Measurements from ENCODE around the gene OR4D10.
A peak's percentile ranks its signal among the peaks of the same experiment; 100 is the strongest.
"Not testable (repeated sequence)": the region's sequence is repeated elsewhere in the genome, so short reads cannot be mapped to it uniquely, and the experiment has no call there.

Gene OR4D10
- 0 reads per million in 9 experiments for total RNA-seq

DNA sequence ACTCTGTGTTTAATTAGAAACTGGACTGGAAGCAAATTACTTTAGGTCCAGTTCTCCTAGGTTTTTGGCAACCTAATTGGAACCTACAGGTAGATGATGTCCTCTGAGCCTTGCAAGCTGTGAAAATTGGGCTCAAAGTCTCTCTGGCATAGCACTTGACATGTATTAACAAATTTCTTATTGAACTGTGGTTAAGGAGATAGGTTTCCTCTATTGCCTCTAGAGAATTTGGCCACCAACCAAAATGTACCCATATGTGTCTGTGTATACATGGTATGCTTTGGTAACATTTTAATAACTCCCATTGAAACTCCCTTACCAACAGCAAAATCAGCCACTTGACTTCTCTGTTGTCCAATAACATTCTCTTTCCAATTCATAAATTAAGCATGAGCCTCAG, at the start of gene OR4D10:
OR4D10 (plus strand) TSS at position 301 of the 400 bp plus-strand sequence. CDS start 4,115 bp downstream, outside the sequence.
- peaks cover 46 to 66% of the 10 kb centered on the region in 2 donors for H3K27me3 Mint-ChIP-seq

DNA sequence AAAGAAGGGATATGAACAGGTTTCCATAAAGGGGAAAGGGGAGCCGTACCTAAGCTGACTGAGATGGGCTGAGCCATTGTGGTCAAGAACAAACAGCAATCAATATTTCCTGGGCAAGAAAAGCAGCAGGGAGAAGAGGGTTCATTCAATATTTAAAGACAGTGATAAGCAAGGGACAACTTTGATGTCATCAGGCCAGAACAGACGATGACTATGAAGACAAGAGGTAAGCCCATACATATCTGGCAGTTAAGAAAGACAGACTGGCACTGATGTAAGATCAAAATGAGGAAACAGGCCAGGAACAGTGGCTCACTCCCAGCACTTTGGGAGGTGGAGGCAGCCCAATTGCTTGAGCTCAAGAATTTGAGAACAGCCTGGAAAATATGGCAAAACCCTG, 49.3 kb upstream of the OR4D10 start:
- no peak overlapping the region for H3K4me3 Mint-ChIP-seq
- ATAC-seq (replicated peaks): no peak
- no peak overlapping the region for H3K27ac Mint-ChIP-seq
- no peaks in the 10 kb centered on the region for H3K4me1 Mint-ChIP-seq (ENCODE audit: low read depth in 2 of 2)
- no peaks in the 10 kb centered on the region for H3K9me3 Mint-ChIP-seq
- no peaks in the 10 kb centered on the region for H3K36me3 Mint-ChIP-seq (ENCODE audit: insufficient read depth)
- DNase-seq: no peak
- peaks cover 28 to 38% of the 10 kb centered on the region in 2 donors for H3K27me3 Mint-ChIP-seq

More for the DNA sequence above, at the start of gene OR4D10:
- H3K9me3 Mint-ChIP-seq: no peaks in the 10 kb centered on the region
- no peak for ATAC-seq (replicated peaks)
- no peaks in the 10 kb centered on the region for H3K36me3 Mint-ChIP-seq (ENCODE audit: insufficient read depth)
- no peak for DNase-seq
- no peak within 1 kb of the TSS for H3K27ac Mint-ChIP-seq
- no peak within 1 kb of the TSS for H3K4me3 Mint-ChIP-seq
- no peaks in the 10 kb centered on the region for H3K4me1 Mint-ChIP-seq (ENCODE audit: low read depth in 2 of 2)

DNA sequence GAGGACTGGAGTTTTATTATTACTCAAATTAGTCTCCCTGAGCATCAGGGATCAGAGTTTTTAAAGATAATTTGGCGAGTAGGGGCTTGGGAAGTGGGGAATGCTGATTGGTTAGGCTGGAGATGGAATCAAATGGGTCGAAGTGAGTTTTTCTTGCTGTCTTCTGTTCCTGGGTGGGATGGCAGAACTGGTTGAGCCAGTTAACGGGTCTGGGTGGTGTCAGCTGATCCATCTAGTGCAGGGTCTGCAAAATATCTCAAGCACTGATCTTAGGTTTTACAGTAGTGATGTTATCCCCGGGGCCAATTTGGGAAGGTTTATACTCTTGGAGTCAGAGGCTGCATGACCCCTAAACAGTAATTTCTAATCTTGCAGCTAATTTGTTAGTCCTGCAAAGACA, 48.0 kb upstream of the OR4D10 start:
- Mint-ChIP-seq H3K27ac (no peak overlapping the region), H3K36me3 (ENCODE audit: insufficient read depth) (no peaks in the 10 kb centered on the region), H3K27me3 (peaks cover 35 to 38% of the 10 kb centered on the region in 2 donors), H3K4me1 (ENCODE audit: low read depth in 2 of 2) (no peaks in the 10 kb centered on the region), H3K9me3 (no peaks in the 10 kb centered on the region), H3K4me3 (no peak overlapping the region)
- ATAC-seq (replicated peaks) (no peak), DNase-seq (no peak)

DNA sequence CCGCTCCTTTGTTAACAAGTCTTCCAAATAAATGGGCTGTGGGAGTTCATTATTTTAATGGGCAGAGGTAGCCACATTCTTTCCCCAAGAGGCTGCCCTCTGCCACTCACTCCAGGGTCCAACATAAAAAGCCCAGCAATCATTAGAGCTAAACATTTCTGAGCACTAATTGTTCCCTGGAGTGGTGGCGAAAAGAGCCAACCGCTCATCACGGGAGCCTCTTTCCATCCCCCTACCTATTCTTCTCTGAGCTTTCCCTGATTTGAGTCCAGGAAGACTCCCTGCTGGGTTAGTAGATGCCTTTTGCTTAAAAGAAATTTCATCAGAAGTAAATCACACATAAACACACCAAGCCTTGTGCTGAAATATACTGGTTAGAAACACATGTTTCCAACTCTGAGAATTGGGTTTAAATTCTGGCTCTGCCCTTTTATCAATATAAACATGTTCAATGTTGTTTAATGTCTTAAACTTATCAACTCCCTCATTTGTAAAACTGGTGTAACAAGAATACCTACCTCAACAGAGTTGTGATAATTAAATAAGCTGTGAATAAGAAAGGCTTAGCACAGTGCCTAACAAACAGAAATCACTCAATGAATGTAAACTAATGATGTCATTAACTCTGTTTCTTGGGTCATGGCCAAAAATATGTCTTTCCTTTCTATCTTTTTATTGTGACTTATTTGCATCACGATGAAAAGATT, 46.6 kb upstream of the OR4D10 start, which contains the start of gene OR5A2:
OR5A2 (minus strand) TSS at position 53 of the 707 bp plus-strand sequence. CDS start 3,460 bp downstream, outside the sequence.
- Mint-ChIP-seq H3K4me1 (ENCODE audit: low read depth in 2 of 2) (no peaks in the 10 kb centered on the region), H3K4me3 (no peak within 1 kb of the TSS), H3K27me3 (peaks cover 32 to 37% of the 10 kb centered on the region in 2 donors), H3K9me3 (no peaks in the 10 kb centered on the region), H3K27ac (no peak within 1 kb of the TSS), H3K36me3 (ENCODE audit: insufficient read depth) (no peaks in the 10 kb centered on the region)
- DNase-seq: no peak
- no peak for ATAC-seq (replicated peaks)

DNA sequence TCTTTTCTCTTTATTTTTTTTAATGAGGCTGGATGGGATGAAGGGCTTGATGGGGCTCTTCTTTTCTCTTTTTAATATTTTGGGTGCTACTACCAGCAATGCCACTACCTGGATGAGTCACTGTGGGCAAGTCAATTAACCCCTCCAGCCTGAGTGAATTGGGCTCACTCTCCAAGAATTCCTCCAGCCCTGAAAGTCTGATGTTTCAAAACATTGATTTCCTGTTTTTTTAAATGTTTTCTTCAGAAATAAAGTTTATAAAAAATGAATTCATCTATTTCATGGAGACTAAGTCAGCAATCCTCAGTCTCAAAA, 46.1 kb upstream of the OR4D10 start:
- H3K4me1 Mint-ChIP-seq (ENCODE audit: low read depth in 2 of 2): no peaks in the 10 kb centered on the region
- no peak overlapping the region for H3K4me3 Mint-ChIP-seq
- DNase-seq (no peak), ATAC-seq (replicated peaks) (no peak)
- H3K36me3 Mint-ChIP-seq (ENCODE audit: insufficient read depth): no peaks in the 10 kb centered on the region
- H3K27me3 Mint-ChIP-seq: peaks cover 37% of the 10 kb centered on the region in 2 donors
- no peak overlapping the region for H3K27ac Mint-ChIP-seq
- no peaks in the 10 kb centered on the region for H3K9me3 Mint-ChIP-seq

DNA sequence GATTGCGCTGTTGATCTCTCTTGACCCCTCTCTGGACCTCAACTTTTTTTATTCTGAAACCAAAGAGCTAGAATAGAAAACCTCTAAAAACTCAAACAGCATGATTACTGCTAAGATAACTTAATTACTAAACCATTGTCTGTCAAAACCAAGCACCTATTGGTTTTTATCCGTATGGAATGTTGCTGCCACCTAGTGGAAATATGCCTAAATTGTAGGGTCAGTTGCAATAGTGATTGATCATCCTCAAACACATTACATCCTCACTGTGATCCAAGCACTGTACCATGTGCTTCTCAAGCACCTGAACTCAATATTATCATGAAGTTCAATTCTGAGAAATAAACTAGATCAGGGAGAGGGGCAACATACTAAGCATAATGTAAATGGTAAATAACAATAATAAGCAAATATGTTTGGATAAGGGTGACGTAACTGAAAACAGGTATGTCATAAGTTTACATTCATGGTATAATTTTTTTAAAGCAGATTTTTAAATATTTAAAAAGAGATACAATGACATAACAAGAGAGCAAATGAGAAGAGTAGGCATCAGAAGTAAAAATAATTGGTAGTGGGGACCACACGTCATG, 43.1 kb upstream of the OR4D10 start:
- H3K4me3 Mint-ChIP-seq: no peak overlapping the region
- no peak overlapping the region for H3K27ac Mint-ChIP-seq
- H3K36me3 Mint-ChIP-seq (ENCODE audit: insufficient read depth): no peaks in the 10 kb centered on the region
- DNase-seq: peak; percentile 34 to 40 (median 35)
- H3K27me3 Mint-ChIP-seq: peaks cover 25 to 33% of the 10 kb centered on the region in 2 donors
- H3K4me1 Mint-ChIP-seq (ENCODE audit: low read depth in 2 of 2): no peaks in the 10 kb centered on the region
- peak; percentile 64 for ATAC-seq (replicated peaks)
- H3K9me3 Mint-ChIP-seq: no peaks in the 10 kb centered on the region

DNA sequence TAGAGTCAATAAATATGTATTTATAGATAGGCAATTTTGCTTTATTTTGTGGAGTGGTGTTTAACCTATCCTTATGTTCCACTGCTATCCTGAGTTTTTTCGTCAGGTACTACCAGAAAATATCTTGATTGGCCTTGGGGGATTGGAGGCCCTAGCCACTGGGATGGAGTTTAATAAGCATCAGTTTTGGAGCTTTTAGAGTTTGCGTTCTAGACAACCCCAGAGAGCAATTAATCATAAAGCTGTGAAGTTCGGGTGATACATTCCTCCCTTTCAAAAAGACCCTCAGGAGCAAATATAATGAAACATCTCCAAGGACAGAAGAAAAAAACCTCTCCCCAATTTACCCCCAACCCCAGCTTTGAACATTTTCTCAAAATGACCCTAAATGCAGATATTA, 36.9 kb upstream of the OR4D10 start, which contains the start of gene OR5A1:
OR5A1 (plus strand) TSS at position 301 of the 400 bp plus-strand sequence. CDS start 6,700 bp downstream, outside the sequence.
- H3K9me3 Mint-ChIP-seq: no peaks in the 10 kb centered on the region
- DNase-seq (no peak), ATAC-seq (replicated peaks) (no peak)
- H3K27me3 Mint-ChIP-seq: peaks cover 28 to 38% of the 10 kb centered on the region in 2 donors
- H3K4me3 Mint-ChIP-seq: no peak within 1 kb of the TSS
- H3K27ac Mint-ChIP-seq: no peak within 1 kb of the TSS
- peaks cover 4% of the 10 kb centered on the region for H3K36me3 Mint-ChIP-seq (ENCODE audit: insufficient read depth)
- H3K4me1 Mint-ChIP-seq (ENCODE audit: low read depth in 2 of 2): no peaks in the 10 kb centered on the region

DNA sequence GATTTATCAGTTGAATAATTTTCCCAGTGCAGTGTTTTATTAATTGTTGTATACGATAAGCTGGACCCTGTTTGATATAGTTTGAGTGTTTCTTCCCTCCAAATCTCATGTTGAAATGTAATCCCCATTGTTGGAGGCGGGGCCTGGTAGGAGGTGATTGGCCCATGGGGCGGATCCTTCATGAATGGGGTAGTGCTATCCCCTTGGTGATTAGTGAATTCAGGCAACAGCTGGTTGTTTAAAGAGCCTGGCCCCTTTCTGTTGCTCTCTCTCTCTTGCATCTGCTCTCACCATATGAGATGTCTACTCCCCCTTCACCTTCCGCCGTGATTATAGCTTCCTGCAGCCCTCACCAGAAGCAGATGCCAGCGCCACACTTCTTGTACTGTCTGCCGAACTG, 35.3 kb upstream of the OR4D10 start:
- DNase-seq: no peak
- Mint-ChIP-seq H3K4me3 (no peak overlapping the region), H3K36me3 (ENCODE audit: insufficient read depth) (peaks cover 4% of the 10 kb centered on the region), H3K27ac (no peak overlapping the region), H3K9me3 (no peaks in the 10 kb centered on the region), H3K27me3 (peaks cover 24 to 25% of the 10 kb centered on the region in 2 donors), H3K4me1 (ENCODE audit: low read depth in 2 of 2) (no peaks in the 10 kb centered on the region)
- no peak for ATAC-seq (replicated peaks)

DNA sequence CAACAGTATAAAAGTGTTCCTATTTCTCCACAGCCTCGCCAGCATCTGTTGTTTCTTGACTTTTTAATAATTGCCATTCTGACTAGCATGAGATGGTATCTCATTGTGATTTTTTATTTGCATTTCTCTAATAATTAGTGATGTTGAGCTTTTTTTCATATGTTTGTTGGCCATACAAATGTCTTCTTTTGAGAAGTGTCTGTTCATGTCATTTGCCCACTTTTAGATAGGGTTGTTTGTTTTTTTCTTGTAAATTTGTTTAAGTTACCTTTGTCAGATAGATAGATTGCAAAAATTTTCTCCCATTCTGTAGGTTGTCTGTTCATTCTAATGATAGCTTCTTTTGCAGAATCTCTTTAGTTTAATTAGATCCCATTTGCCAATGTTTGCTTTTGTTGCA, 27.5 kb upstream of the OR4D10 start:
- peaks cover 25 to 27% of the 10 kb centered on the region in 2 donors for H3K27me3 Mint-ChIP-seq
- H3K36me3 Mint-ChIP-seq (ENCODE audit: insufficient read depth); DNase-seq; H3K4me1 Mint-ChIP-seq (ENCODE audit: low read depth in 2 of 2); H3K27ac Mint-ChIP-seq; ATAC-seq (replicated peaks); H3K9me3 Mint-ChIP-seq; H3K4me3 Mint-ChIP-seq: not testable (repeated sequence)

DNA sequence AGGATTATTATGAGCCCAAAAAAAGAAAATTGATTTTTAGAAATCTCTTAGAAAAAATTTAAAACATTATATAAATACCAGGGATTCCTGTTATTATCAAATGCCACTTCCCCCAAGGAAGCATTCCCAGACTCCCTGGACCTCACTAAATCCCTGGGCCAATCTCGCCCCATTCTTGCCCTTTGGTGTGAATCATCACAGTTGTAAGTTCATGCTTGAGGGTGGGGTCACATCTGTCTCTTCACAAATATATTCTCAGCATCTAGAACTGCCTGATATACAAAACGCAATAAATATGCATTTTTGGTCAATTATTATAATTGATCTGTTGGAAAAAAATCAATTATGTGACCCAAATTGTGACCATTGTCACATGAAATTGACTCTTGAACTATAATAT, 24.6 kb upstream of the OR4D10 start:
- H3K4me1 Mint-ChIP-seq (ENCODE audit: low read depth in 2 of 2): no peaks in the 10 kb centered on the region
- ATAC-seq (replicated peaks): no peak

DNA sequence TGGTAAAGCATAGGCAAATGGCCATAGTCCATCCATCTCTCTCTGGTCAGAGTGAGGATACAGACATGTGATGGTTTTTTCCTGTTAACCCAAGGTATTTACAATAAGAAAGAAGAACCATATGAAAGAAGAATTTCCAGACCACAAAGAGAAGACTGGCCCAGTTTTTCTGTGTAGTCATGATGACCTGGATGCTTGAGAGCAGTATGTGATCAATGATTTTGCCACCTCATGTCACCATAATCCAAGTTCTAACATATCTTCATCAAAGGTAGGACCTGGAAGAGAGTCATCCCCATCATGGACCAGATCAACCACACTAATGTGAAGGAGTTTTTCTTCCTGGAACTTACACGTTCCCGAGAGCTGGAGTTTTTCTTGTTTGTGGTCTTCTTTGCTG, 16.5 kb upstream of the OR4D10 start, which contains the start of gene OR4D6:
OR4D6 (plus strand) TSS at position 301 of the 400 bp plus-strand sequence; CDS start at position 301, 0 bp downstream.
- H3K4me3 Mint-ChIP-seq: no peak within 1 kb of the TSS
- no peaks in the 10 kb centered on the region for H3K4me1 Mint-ChIP-seq (ENCODE audit: low read depth in 2 of 2)
- no peaks in the 10 kb centered on the region for H3K9me3 Mint-ChIP-seq
- H3K27ac Mint-ChIP-seq: no peak within 1 kb of the TSS
- ATAC-seq (replicated peaks) (no peak), DNase-seq (no peak)
- H3K27me3 Mint-ChIP-seq: peaks cover 32 to 51% of the 10 kb centered on the region in 2 donors
- H3K36me3 Mint-ChIP-seq (ENCODE audit: insufficient read depth): no peaks in the 10 kb centered on the region

More for the DNA sequence above, 24.6 kb upstream of the OR4D10 start:
- H3K9me3 Mint-ChIP-seq: no peaks in the 10 kb centered on the region
- peaks cover 15 to 22% of the 10 kb centered on the region in 2 donors for H3K27me3 Mint-ChIP-seq
- H3K27ac Mint-ChIP-seq: no peak overlapping the region
- H3K36me3 Mint-ChIP-seq (ENCODE audit: insufficient read depth): no peaks in the 10 kb centered on the region
- no peak overlapping the region for H3K4me3 Mint-ChIP-seq
- DNase-seq: no peak

DNA sequence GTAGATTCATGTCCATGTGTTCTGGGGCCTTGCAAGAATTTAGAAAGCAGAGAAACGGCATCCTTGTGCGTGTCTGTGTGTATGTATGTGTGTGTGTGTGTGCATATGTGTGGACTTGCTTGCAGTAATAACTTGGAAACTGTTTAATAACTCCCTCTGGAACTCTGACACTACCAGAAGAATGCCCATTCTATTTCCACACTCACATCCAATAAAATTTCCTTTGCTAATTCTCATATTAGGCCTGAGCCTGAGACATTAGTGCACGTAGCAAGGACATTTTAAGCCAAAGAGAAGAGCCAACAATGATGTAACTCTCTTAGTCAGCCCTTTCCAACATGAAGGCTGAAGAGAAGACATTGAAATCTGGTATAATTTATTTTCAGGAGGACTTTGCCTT, 13.2 kb upstream of the OR4D10 start:
- H3K36me3 Mint-ChIP-seq (ENCODE audit: insufficient read depth): no peaks in the 10 kb centered on the region
- DNase-seq: no peak
- ATAC-seq (replicated peaks): no peak
- H3K27ac Mint-ChIP-seq: no peak overlapping the region
- no peaks in the 10 kb centered on the region for H3K4me1 Mint-ChIP-seq (ENCODE audit: low read depth in 2 of 2)
- H3K27me3 Mint-ChIP-seq: peaks cover 51 to 57% of the 10 kb centered on the region in 2 donors
- H3K4me3 Mint-ChIP-seq: no peak overlapping the region
- no peaks in the 10 kb centered on the region for H3K9me3 Mint-ChIP-seq

DNA sequence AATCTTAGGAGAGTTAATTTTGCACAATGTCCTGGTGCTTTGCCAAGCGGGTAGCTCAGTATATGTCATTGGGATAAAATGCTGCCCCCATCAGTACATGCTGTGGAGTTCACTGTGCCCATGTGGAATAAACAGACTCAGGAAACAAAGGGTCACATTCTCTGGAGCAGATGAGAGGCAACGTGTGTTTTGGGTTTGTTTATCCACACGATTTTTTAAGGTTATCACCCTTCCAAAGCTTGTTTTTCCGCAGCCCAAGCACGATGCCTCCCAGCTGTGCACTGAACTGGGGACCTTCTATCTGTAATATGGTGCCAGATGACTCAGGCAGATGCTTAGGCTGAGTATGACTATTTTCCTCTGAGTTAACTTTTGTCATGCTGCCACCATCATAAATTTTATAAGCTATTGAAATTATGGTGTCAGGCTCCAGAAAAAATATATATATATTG, 9.9 kb upstream of the OR4D10 start:
- Mint-ChIP-seq H3K9me3 (peaks cover 0 to 1% of the 10 kb centered on the region in 2 donors), H3K27me3 (peaks cover 29 to 57% of the 10 kb centered on the region in 2 donors), H3K4me1 (ENCODE audit: low read depth in 2 of 2) (no peaks in the 10 kb centered on the region), H3K4me3 (no peak overlapping the region), H3K27ac (no peak overlapping the region), H3K36me3 (ENCODE audit: insufficient read depth) (no peaks in the 10 kb centered on the region)
- ATAC-seq (replicated peaks) (no peak), DNase-seq (no peak)

DNA sequence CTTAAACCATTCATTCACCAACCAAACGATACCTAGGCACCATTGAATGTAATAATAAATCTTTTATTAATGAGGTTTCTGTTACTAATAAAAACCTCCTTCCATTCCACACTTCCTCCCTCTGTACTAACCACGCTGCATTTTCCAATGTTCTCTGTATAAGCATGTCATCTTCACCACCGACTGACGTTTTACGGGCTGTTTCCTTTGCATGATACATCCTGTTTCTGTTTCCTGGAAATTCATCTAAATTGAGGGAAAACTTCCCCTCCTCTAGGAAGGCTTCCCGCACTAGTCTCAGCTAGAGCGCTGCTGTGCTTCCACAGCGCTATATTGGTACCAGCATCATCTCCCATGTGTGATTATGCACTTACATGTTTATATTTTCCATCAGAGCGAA, 2.1 kb downstream of the OR4D10 start:
- Mint-ChIP-seq H3K4me1 (ENCODE audit: low read depth in 2 of 2) (no peaks in the 10 kb centered on the region), H3K27me3 (peaks cover 48 to 59% of the 10 kb centered on the region in 2 donors), H3K4me3 (no peak overlapping the region), H3K36me3 (ENCODE audit: insufficient read depth) (no peaks in the 10 kb centered on the region), H3K27ac (no peak overlapping the region), H3K9me3 (no peaks in the 10 kb centered on the region)
- ATAC-seq (replicated peaks): no peak
- DNase-seq: no peak
